SK-N-SH (cell line): ENCODE measurements around the gene MED27. TPM values are rescaled to one million over a fixed set of nuclear protein-coding genes. Genes with fewer than 3 reads are reported as not detected.
A peak's percentile ranks its signal among the peaks of the same experiment; 100 is the strongest.

ENCODE experiments used
- CTCF ChIA-PET: fragments of 300-600, 350-600 bp; formaldehyde crosslinking; extraction: SDS; loops from one replicate; lab custom pipeline; 2021; lab: Yijun Ruan, JAX
- POLR2A ChIA-PET: fragments of 350-600 bp; sonication (Branson Sonifier 250); formaldehyde crosslinking; extraction: SDS; loops from one replicate; lab custom pipeline; 2020; ENCODE audit warnings: antibody characterized with exemption, inconsistent platforms; lab: Yijun Ruan, JAX
- DNase-seq: peaks from one replicate; pipeline ENCODE4 v3.0.0; 2012
- H2AFZ ChIP-seq: fragments of 200-600 bp; sonication (generic); 2 replicates; pipeline ENCODE4 v1.8.1; 2016; ENCODE audit warnings: antibody characterized with exemption, mild to moderate bottlenecking, low read depth
- H3F3A ChIP-seq: fragments of 200-600 bp; sonication (generic); replicated peaks from 2 replicates; pipeline ENCODE3; 2016; ENCODE audit warnings: antibody characterized with exemption, mild to moderate bottlenecking; ENCODE audit not compliant: insufficient read depth
- H3K27ac ChIP-seq, 2 experiments: fragments of 200-500 bp in 1 of 2; fragments of 200-600 bp in 1 of 2; sonication (Bioruptor generic) in 1 of 2; sonication (generic), shearing (Covaris generic) in 1 of 2; 2 replicates each; pipeline versions ENCODE4 v1.5.1 to v1.6.1; 2014 to 2016; ENCODE audit warnings: low read depth in 2 of 2, inconsistent platforms in 1 of 2, low read length in 1 of 2, mild to moderate bottlenecking in 1 of 2, mixed read lengths in 1 of 2
- H3K27me3 ChIP-seq: fragments of 200-600 bp; sonication (generic), shearing (Covaris generic); 2 replicates; pipeline ENCODE4 v1.6.1; 2016; ENCODE audit warnings: mixed run types; ENCODE audit not compliant: insufficient read depth
- H3K36me3 ChIP-seq, 2 experiments: fragments of 200-500 bp in 1 of 2; fragments of 200-600 bp in 1 of 2; sonication (Bioruptor generic) in 1 of 2; sonication (generic) in 1 of 2; replicated peaks in 1 of 2; 2 replicates each; pipeline versions ENCODE3 to v1.5.1; 2014 to 2016; ENCODE audit warnings: low read length in 1 of 2, mild to moderate bottlenecking in 1 of 2; ENCODE audit not compliant: insufficient read depth in 2 of 2, control insufficient read depth in 1 of 2
- H3K4me1 ChIP-seq, 2 experiments: fragments of 200-500 bp in 1 of 2; fragments of 200-600 bp in 1 of 2; sonication (Bioruptor generic) in 1 of 2; sonication (generic), shearing (Covaris generic) in 1 of 2; 2 replicates each; pipeline versions ENCODE4 v1.5.1 to v1.6.1; 2014 to 2016; ENCODE audit warnings: low read depth in 1 of 2, low read length in 1 of 2, mixed run types in 1 of 2; ENCODE audit not compliant: insufficient read depth in 2 of 2, control insufficient read depth in 1 of 2
- H3K4me2 ChIP-seq: fragments of 200-600 bp; sonication (generic), shearing (Covaris generic); 2 replicates; pipeline ENCODE4 v1.6.1; 2017; ENCODE audit warnings: mixed run types
- H3K4me3 ChIP-seq, 2 experiments: fragments of 200-500 bp in 1 of 2; fragments of 200-600 bp in 1 of 2; sonication (Bioruptor generic) in 1 of 2; sonication (generic), shearing (Covaris generic) in 1 of 2; 2 replicates each; pipeline versions ENCODE4 v1.5.1 to v1.8.1; 2014 to 2016; ENCODE audit warnings: low read depth in 2 of 2, inconsistent platforms in 1 of 2, low read length in 1 of 2, mild to moderate bottlenecking in 1 of 2, mixed read lengths in 1 of 2, moderate library complexity in 1 of 2
- H3K79me2 ChIP-seq: fragments of 200-600 bp; sonication (generic); 2 replicates; pipeline ENCODE4 v1.8.1; 2017; ENCODE audit warnings: mild to moderate bottlenecking; ENCODE audit not compliant: insufficient read depth
- H3K9ac ChIP-seq: fragments of 200-600 bp; sonication (generic); 2 replicates; pipeline ENCODE4 v1.6.1; 2017; ENCODE audit warnings: mixed run types
- H3K9me2 ChIP-seq: fragments of 200-600 bp; sonication (generic); 2 replicates; pipeline ENCODE4 v1.6.1; 2017; ENCODE audit warnings: mixed run types
- H3K9me3 ChIP-seq: fragments of 200-600 bp; sonication (generic); 2 replicates; pipeline ENCODE4 v1.6.1; 2017; ENCODE audit warnings: mixed run types, mild to moderate bottlenecking, moderate library complexity
- H4K20me1 ChIP-seq: fragments of 200-600 bp; sonication (generic); 2 replicates; pipeline ENCODE4 v1.6.1; 2017; ENCODE audit warnings: mild to moderate bottlenecking, mixed run types; ENCODE audit not compliant: insufficient read depth
- EZH2phosphoT487 ChIP-seq: fragments of 200-600 bp; sonication (generic); IDR thresholded peaks from 2 replicates; pipeline ENCODE4 v1.6.1; 2017; ENCODE audit warnings: low read depth, mixed run types, mild to moderate bottlenecking, antibody characterized with exemption, moderate library complexity, borderline replicate concordance
- FOXM1 ChIP-seq: IDR thresholded peaks from 2 replicates; pipeline ENCODE4 v1.4.0; 2012; ENCODE audit warnings: low read depth, mild to moderate bottlenecking
- GABPA ChIP-seq: IDR thresholded peaks from 2 replicates; pipeline ENCODE4 v1.4.0; 2012; ENCODE audit warnings: low read depth, mild to moderate bottlenecking
- GATA2 ChIP-seq: sonication (generic); formaldehyde crosslinking; IDR thresholded peaks from 2 replicates; pipeline ENCODE4 v1.5.0; 2020; ENCODE audit warnings: mild to moderate bottlenecking, missing genetic modification reagents
- NRF1 ChIP-seq: IDR thresholded peaks from 2 replicates; pipeline ENCODE4 v1.6.1; 2012; ENCODE audit warnings: low read depth, mild to moderate bottlenecking, low read length
- POLR2AphosphoS5 ChIP-seq: IDR thresholded peaks from 2 replicates; pipeline ENCODE4 v1.6.1; 2012; ENCODE audit warnings: low read depth, low read length
- RAD21 ChIP-seq: IDR thresholded peaks from 2 replicates; pipeline ENCODE4 v1.6.1; 2012; ENCODE audit warnings: mild to moderate bottlenecking, low read length
- SIN3A ChIP-seq: IDR thresholded peaks from 2 replicates; pipeline ENCODE4 v1.6.1; 2012; ENCODE audit warnings: low read depth, mild to moderate bottlenecking, low read length, moderate library complexity, borderline replicate concordance
- TAF1 ChIP-seq: IDR thresholded peaks from 2 replicates; pipeline ENCODE4 v1.6.1; 2012; ENCODE audit warnings: low read depth, mild to moderate bottlenecking, low read length, moderate library complexity, borderline replicate concordance
- TCF12 ChIP-seq: IDR thresholded peaks from 2 replicates; pipeline ENCODE4 v1.4.0; 2012
- TEAD4 ChIP-seq: IDR thresholded peaks from 2 replicates; pipeline ENCODE4 v1.4.0; 2012; ENCODE audit warnings: mild to moderate bottlenecking, borderline replicate concordance; ENCODE audit not compliant: insufficient read depth
- YY1 ChIP-seq: IDR thresholded peaks from 2 replicates; pipeline ENCODE4 v1.4.0; 2012; ENCODE audit warnings: low read depth, mild to moderate bottlenecking
- WGBS: methylation state at CpG from one replicate; pipeline ENCODE4 v1.1.6; 2017; ENCODE audit warnings: low lambda C conversion rate; 5-methylcytosine and 5-hydroxymethylcytosine counted together
- polyA plus RNA-seq, 3 experiments: library from polyadenylated mRNA; depleted of rRNA; stranded (reverse); fragments of >200 nt; gene quantifications; 2 replicates each; pipeline ENCODE4 v1.2.3, GENCODE V29; 2012
- TF ChIP-seq, protein P1 (sequence below): fragments of 150-350 bp; IDR thresholded peaks from 2 replicates; pipeline ENCODE4 v1.6.1; 2017; ENCODE audit warnings: antibody characterized with exemption, low read length, low read depth, borderline replicate concordance
- TF ChIP-seq, protein P2 (sequence below): fragments of 150-350 bp; IDR thresholded peaks from 2 replicates; pipeline ENCODE4 v1.6.1; 2016; ENCODE audit warnings: mild to moderate bottlenecking, low read depth, low read length
- TF ChIP-seq, protein P3 (sequence below): IDR thresholded peaks from 2 replicates; pipeline ENCODE4 v1.6.1; 2012; ENCODE audit warnings: mild to moderate bottlenecking, low read depth, low read length, moderate library complexity
- TF ChIP-seq, protein P4 (sequence below): IDR thresholded peaks from 2 replicates; pipeline ENCODE4 v1.4.0; 2012; ENCODE audit warnings: low read depth, borderline replicate concordance

The MED27 gene
- polyA plus RNA-seq, 1 of the 3 experiments (the other 2 are of a cell fraction) = 35.0 TPM

DNA sequence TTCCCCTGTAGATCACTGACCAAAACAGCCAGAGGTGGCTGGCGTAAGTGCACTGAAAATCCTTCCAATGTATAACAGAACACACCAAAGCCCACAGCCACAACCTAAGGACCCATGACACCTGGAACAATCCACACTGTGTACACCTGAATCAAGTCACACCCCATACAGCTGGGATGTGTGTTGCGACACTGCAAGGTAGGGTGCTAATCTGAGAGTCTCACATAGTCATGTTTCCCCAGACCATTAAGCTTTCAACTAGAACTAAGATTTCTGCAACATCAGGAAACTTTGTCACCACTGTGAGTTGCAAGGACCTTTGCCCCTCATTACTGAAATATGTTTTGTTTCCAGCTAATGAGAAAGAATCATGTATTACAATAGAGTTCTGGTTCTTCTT lies 59.4 kb downstream of the MED27 start:
- WGBS = 89% methylated on average over 2 of the region's 2 CpGs
- POLR2A ChIA-PET = no interaction called here
- H3K4me2 ChIP-seq = no peak overlapping the region

More for the DNA sequence above, 59.4 kb downstream of the MED27 start:
- CTCF ChIA-PET = interaction anchor here (0.7 to 2.2 kb wide), 9 partner anchors 13 to 216 kb away, joined by 3 to 14 read pairs (median 4); no protein-coding TSS in a partner anchor
- Histone ChIP-seq H3K36me3 (no peaks in the 10 kb centered on the region), H3F3A (no peaks in the 10 kb centered on the region), H3K27me3 (no peaks in the 10 kb centered on the region), H3K9ac (no peak overlapping the region), H3K27ac (peak overlapping the region in 1 of 2 experiments; percentile 50; a peak in 1 of 4 replicates), H3K4me1 (peaks cover 16 to 40% of the 10 kb centered on the region in 2 experiments; a peak in 3 of 4 replicates), H3K4me3 (no peak overlapping the region), H4K20me1 (peaks cover 31% of the 10 kb centered on the region), H3K79me2 (peaks cover 42% of the 10 kb centered on the region; the same call in 1 of the 2 replicates), H2AFZ (no peak overlapping the region), H3K9me2 (no peaks in the 10 kb centered on the region), H3K9me3 (no peaks in the 10 kb centered on the region)
- DNase-seq = no peak
- TF ChIP-seq RAD21 (no peak), TEAD4 (no peak), TCF12 (no peak), FOXM1 (no peak), YY1 (no peak), EZH2phosphoT487 (no peak), GABPA (no peak), GATA2 (CRISPR knock-in tag) (no peak), POLR2AphosphoS5 (no peak), SIN3A (no peak), NRF1 (no peak), TAF1 (no peak)
- TF ChIP-seq, protein P1, sequence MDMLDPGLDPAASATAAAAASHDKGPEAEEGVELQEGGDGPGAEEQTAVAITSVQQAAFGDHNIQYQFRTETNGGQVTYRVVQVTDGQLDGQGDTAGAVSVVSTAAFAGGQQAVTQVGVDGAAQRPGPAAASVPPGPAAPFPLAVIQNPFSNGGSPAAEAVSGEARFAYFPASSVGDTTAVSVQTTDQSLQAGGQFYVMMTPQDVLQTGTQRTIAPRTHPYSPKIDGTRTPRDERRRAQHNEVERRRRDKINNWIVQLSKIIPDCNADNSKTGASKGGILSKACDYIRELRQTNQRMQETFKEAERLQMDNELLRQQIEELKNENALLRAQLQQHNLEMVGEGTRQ = no peak
- TF ChIP-seq, protein P2, sequence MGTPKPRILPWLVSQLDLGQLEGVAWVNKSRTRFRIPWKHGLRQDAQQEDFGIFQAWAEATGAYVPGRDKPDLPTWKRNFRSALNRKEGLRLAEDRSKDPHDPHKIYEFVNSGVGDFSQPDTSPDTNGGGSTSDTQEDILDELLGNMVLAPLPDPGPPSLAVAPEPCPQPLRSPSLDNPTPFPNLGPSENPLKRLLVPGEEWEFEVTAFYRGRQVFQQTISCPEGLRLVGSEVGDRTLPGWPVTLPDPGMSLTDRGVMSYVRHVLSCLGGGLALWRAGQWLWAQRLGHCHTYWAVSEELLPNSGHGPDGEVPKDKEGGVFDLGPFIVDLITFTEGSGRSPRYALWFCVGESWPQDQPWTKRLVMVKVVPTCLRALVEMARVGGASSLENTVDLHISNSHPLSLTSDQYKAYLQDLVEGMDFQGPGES = no peak
- TF ChIP-seq, protein P3, sequence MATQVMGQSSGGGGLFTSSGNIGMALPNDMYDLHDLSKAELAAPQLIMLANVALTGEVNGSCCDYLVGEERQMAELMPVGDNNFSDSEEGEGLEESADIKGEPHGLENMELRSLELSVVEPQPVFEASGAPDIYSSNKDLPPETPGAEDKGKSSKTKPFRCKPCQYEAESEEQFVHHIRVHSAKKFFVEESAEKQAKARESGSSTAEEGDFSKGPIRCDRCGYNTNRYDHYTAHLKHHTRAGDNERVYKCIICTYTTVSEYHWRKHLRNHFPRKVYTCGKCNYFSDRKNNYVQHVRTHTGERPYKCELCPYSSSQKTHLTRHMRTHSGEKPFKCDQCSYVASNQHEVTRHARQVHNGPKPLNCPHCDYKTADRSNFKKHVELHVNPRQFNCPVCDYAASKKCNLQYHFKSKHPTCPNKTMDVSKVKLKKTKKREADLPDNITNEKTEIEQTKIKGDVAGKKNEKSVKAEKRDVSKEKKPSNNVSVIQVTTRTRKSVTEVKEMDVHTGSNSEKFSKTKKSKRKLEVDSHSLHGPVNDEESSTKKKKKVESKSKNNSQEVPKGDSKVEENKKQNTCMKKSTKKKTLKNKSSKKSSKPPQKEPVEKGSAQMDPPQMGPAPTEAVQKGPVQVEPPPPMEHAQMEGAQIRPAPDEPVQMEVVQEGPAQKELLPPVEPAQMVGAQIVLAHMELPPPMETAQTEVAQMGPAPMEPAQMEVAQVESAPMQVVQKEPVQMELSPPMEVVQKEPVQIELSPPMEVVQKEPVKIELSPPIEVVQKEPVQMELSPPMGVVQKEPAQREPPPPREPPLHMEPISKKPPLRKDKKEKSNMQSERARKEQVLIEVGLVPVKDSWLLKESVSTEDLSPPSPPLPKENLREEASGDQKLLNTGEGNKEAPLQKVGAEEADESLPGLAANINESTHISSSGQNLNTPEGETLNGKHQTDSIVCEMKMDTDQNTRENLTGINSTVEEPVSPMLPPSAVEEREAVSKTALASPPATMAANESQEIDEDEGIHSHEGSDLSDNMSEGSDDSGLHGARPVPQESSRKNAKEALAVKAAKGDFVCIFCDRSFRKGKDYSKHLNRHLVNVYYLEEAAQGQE = no peak
- TF ChIP-seq, protein P4, sequence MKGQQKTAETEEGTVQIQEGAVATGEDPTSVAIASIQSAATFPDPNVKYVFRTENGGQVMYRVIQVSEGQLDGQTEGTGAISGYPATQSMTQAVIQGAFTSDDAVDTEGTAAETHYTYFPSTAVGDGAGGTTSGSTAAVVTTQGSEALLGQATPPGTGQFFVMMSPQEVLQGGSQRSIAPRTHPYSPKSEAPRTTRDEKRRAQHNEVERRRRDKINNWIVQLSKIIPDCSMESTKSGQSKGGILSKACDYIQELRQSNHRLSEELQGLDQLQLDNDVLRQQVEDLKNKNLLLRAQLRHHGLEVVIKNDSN = no peak
